ENCODE measurements around the gene MGAT4B. TPM values are rescaled to one million over a fixed set of nuclear protein-coding genes. Genes with fewer than 3 reads are reported as not detected.

MGAT4B gene
- total and polyA plus RNA-seq, 4 donors: 42.0 to 156 (median 83.7) TPM

GRCh38 chr5:179804555-179804947 lies 2.1 kb downstream of the MGAT4B start:
- H3K4me3 ChIP-seq (ENCODE audit: low read depth in 1 of 3, low read length in 3 of 3): peak overlapping the region in 2 of 3 donors; percentile 79 to 98
- H3K9me3 ChIP-seq (ENCODE audit: control insufficient read depth in 4 of 4, low read length in 3 of 4): no peaks in the 10 kb centered on the region
- H3K36me3 ChIP-seq (ENCODE audit: control insufficient read depth in 4 of 4, insufficient read depth in 3 of 4, low read depth in 1 of 4, low read length in 3 of 4): peaks cover 6 to 15% (median 7%) of the 10 kb centered on the region in 4 donors
- H3K27me3 ChIP-seq (ENCODE audit: control insufficient read depth in 4 of 4, insufficient read depth in 4 of 4, low read length in 3 of 4): no peaks in the 10 kb centered on the region
- DNase-seq (ENCODE audit: low spot score): no peak
- 72% methylated on average over 8 of the region's 8 CpGs for WGBS
- peak overlapping the region; percentile 78 to 89 for H3K27ac ChIP-seq (ENCODE audit: low read depth in 1 of 2, low read length in 2 of 2)
- peak overlapping the region in 1 of 2 donors; percentile 79 for H3K9ac ChIP-seq (ENCODE audit: low read depth in 1 of 2, low read length in 2 of 2)
- no peak for TF ChIP-seq ZBTB33 (IDR thresholded peaks at IDR 0.05)
- TF ChIP-seq JUND (IDR thresholded peaks at IDR 0.05): no peak
- TF ChIP-seq CTCF (IDR thresholded peaks at IDR 0.05; ENCODE audit: low read depth, low read length, missing input control): no peak
- TF ChIP-seq REST (IDR thresholded peaks at IDR 0.05): no peak
- TF ChIP-seq SP1 (IDR thresholded peaks at IDR 0.05): no peak
- no peak for TF ChIP-seq YY1 (IDR thresholded peaks at IDR 0.05)
- no peak for TF ChIP-seq EGR1 (IDR thresholded peaks at IDR 0.05; ENCODE audit: low read depth in 2 of 2)
- TF ChIP-seq HNF4G (IDR thresholded peaks at IDR 0.05): no peak
- TF ChIP-seq RXRA (IDR thresholded peaks at IDR 0.05): no peak
- no peak for TF ChIP-seq NR2F2 (IDR thresholded peaks at IDR 0.05)
- TF ChIP-seq ATF3 (IDR thresholded peaks at IDR 0.05): no peak
- no peak for TF ChIP-seq HNF4A (conservative IDR thresholded peaks at IDR 0.05)
- no peak for TF ChIP-seq FOXA1 (IDR thresholded peaks at IDR 0.05)
- H3K4me1 ChIP-seq (ENCODE audit: control insufficient read depth in 4 of 4, insufficient read depth in 4 of 4, low read length in 3 of 4): peaks cover 19 to 41% (median 32%) of the 10 kb centered on the region in 4 donors

- Histone ChIP-seq H3K4me1 (ENCODE audit: control insufficient read depth in 4 of 4, insufficient read depth in 4 of 4, low read length in 3 of 4) (peaks cover 19 to 41% (median 32%) of the 10 kb centered on the region in 4 donors), H3K9ac (ENCODE audit: low read depth in 1 of 2, low read length in 2 of 2) (peak overlapping the region; percentile 30 to 79), H3K4me3 (ENCODE audit: low read depth in 1 of 3, low read length in 3 of 3) (peak overlapping the region in 2 of 3 donors; percentile 2 to 33), H3K27ac (ENCODE audit: low read depth in 1 of 2, low read length in 2 of 2) (peak overlapping the region; percentile 78 to 89), H3K36me3 (ENCODE audit: control insufficient read depth in 4 of 4, insufficient read depth in 3 of 4, low read depth in 1 of 4, low read length in 3 of 4) (peaks cover 12 to 19% (median 14%) of the 10 kb centered on the region in 4 donors), H3K27me3 (ENCODE audit: control insufficient read depth in 4 of 4, insufficient read depth in 4 of 4, low read length in 3 of 4) (no peaks in the 10 kb centered on the region), H3K9me3 (ENCODE audit: control insufficient read depth in 4 of 4, low read length in 3 of 4) (no peaks in the 10 kb centered on the region)
- 42% methylated on average over 18 of the region's 18 CpGs for WGBS
- DNase-seq (ENCODE audit: low spot score): no peak
- no peak for TF ChIP-seq TAF1 (conservative IDR thresholded peaks at IDR 0.05)
- TF ChIP-seq HNF4A (conservative IDR thresholded peaks at IDR 0.05): peak in 1 of 2 donors; percentile 17
- TF ChIP-seq FOXA1 (IDR thresholded peaks at IDR 0.05): no peak
- no peak for TF ChIP-seq FOXA2 (IDR thresholded peaks at IDR 0.05)
- TF ChIP-seq RXRA (IDR thresholded peaks at IDR 0.05): peak in 1 of 2 donors; percentile 15
- no peak for TF ChIP-seq EGR1 (IDR thresholded peaks at IDR 0.05; ENCODE audit: low read depth in 2 of 2)
- no peak for TF ChIP-seq NR2F2 (IDR thresholded peaks at IDR 0.05)
These were observed 2.8 kb downstream of the MGAT4B start for GRCh38 chr5:179803651-179804554.
